ENCODE results near the gene SYNPO2. TPM values are rescaled to one million over a fixed set of nuclear protein-coding genes. Genes with fewer than 3 reads are reported as not detected.

Gene SYNPO2
- total and polyA plus RNA-seq, 2 of the 8 experiments (the other 6 are each of a cell fraction or from before 2014, with no cell fraction given): 0.50 to 4.2 TPM

- H3K23me2 ChIP-seq (ENCODE audit: low read depth, low read length): no peaks in the 10 kb centered on the region
- H2AK5ac ChIP-seq (ENCODE audit: low read depth, low read length): no peak overlapping the region
- peak; percentile 78 for FAIRE-seq
- no peak overlapping the region for H3K27ac ChIP-seq (ENCODE audit: low read depth, low read length)
- H3K4me2 ChIP-seq (ENCODE audit: insufficient read depth in 1 of 2, low read depth in 2 of 2, low read length in 2 of 2): no peak overlapping the region
- ChIA-PET CTCF (ENCODE audit: partially characterized antibody) (interaction anchor here (0.6 to 4.8 kb wide), 38 partner anchors 9 to 281 kb away, joined by 3 to 42 read pairs (median 4); partner anchors contain the start of gene USP53), POLR2A (ENCODE audit: partially characterized antibody) (interaction anchor here (0.9 to 1.4 kb wide), 3 partner anchors 8 to 173 kb away, joined by 4 read pairs; partner anchors contain the start of gene USP53)
- no peak overlapping the region for H3K18ac ChIP-seq (ENCODE audit: extremely low read depth, low read length)
- H3K4me3 ChIP-seq (ENCODE audit: extremely low read depth in 1 of 4, insufficient read depth in 2 of 4, low read depth in 3 of 4, low read length in 4 of 4): peak overlapping the region in 1 of 4 experiments; percentile 17; a peak in 1 of 8 replicates
- H2BK120ac ChIP-seq (replicated peaks; ENCODE audit: low read depth, low read length): no peak overlapping the region
- H4K5ac ChIP-seq (ENCODE audit: insufficient read length, low read depth, low read length): no peak overlapping the region
- TF ChIP-seq RAD21 (IDR thresholded peaks at IDR 0.05 in 1 of 2, conservative IDR thresholded peaks at IDR 0.05 in 1 of 2; ENCODE audit: low read depth in 2 of 2, low read length in 2 of 2) (peak; percentile 24 to 36; a peak in 3 of 4 replicates), SP1 (IDR thresholded peaks at IDR 0.05; ENCODE audit: low read depth, low read length) (peak; percentile 57; the same call in 1 of the 2 replicates), FOSL1 (IDR thresholded peaks at IDR 0.05; ENCODE audit: insufficient read depth, low read depth, low read length) (peak; percentile 85), CTCF (IDR thresholded peaks at IDR 0.05; ENCODE audit: control extremely low read depth in 1 of 3, insufficient read depth in 1 of 3, low read depth in 1 of 3, low read length in 3 of 3) (peak; percentile 34 to 49 (median 49)), POLR2AphosphoS5 (IDR thresholded peaks at IDR 0.05; ENCODE audit: low read depth, low read length) (no peak), ASH2L (IDR thresholded peaks at IDR 0.05; ENCODE audit: low read length) (no peak)
- no peak overlapping the region for H2BK5ac ChIP-seq (ENCODE audit: low read depth, low read length)
- no peaks in the 10 kb centered on the region for H4K20me1 ChIP-seq (replicated peaks in 1 of 2; ENCODE audit: control insufficient read depth in 1 of 2, insufficient read depth in 2 of 2, low read length in 2 of 2)
- no peak overlapping the region for H3K14ac ChIP-seq (ENCODE audit: insufficient read length)
- H4K8ac ChIP-seq (ENCODE audit: extremely low read depth, insufficient read depth, low read length): no peak overlapping the region
- no peak overlapping the region for H3K9ac ChIP-seq (replicated peaks in 1 of 4; ENCODE audit: extremely low read depth in 1 of 4, low read depth in 3 of 4, low read length in 3 of 4)
- H2BK12ac ChIP-seq (ENCODE audit: low read depth, low read length): no peak overlapping the region
- no peak overlapping the region for H2AFZ ChIP-seq (ENCODE audit: low read length)
- no peaks in the 10 kb centered on the region for H3K36me3 ChIP-seq (ENCODE audit: control insufficient read depth in 2 of 4, insufficient read depth in 4 of 4, low read length in 3 of 4)
- WGBS, 2 experiments (ENCODE audit: extremely low coverage in 1 of 2, insufficient coverage in 1 of 2, insufficient read length in 1 of 2, insufficient replicate concordance in 2 of 2, low coverage in 1 of 2, low lambda C conversion rate in 2 of 2, missing lambda C conversion rate in 1 of 2): 8% methylated on average over 4 of the region's 4 CpGs; no CpG with 5 or more reads in 1 of the 2 experiments
- H3K56ac ChIP-seq (replicated peaks; ENCODE audit: insufficient read length, low read depth, low read length): no peak overlapping the region
- no peaks in the 10 kb centered on the region for H3K27me3 ChIP-seq (replicated peaks in 1 of 4; ENCODE audit: control insufficient read depth in 3 of 4, extremely low read depth in 1 of 4, insufficient read depth in 3 of 4, low read length in 3 of 4)
- no peak overlapping the region for H3K4ac ChIP-seq (replicated peaks; ENCODE audit: insufficient read length, low read depth, low read length)
- no peak overlapping the region for H3K23ac ChIP-seq (ENCODE audit: insufficient read length)
- no peaks in the 10 kb centered on the region for H3K9me3 ChIP-seq (ENCODE audit: insufficient read depth in 2 of 2, low read depth in 1 of 2, low read length in 1 of 2)
- H3K79me1 ChIP-seq (ENCODE audit: low read depth, low read length): no peaks in the 10 kb centered on the region
- H3K4me1 ChIP-seq (replicated peaks in 1 of 4; ENCODE audit: control insufficient read depth in 3 of 4, insufficient read depth in 4 of 4, low read length in 3 of 4): peaks cover 0 to 7% (median 1%) of the 10 kb centered on the region in 4 experiments; a peak in 6 of 7 replicates
- no peaks in the 10 kb centered on the region for H3K79me2 ChIP-seq (ENCODE audit: control insufficient read depth in 1 of 2, insufficient read depth in 2 of 2, low read length in 2 of 2)
- H2BK20ac ChIP-seq (ENCODE audit: low read length): no peak overlapping the region
- DNase-seq (ENCODE audit: low read depth in 1 of 2, low spot score in 2 of 2): no peak
- no peak overlapping the region for H2BK15ac ChIP-seq (ENCODE audit: low read length)
- H4K91ac ChIP-seq (replicated peaks; ENCODE audit: insufficient read length, low read length): no peak overlapping the region
Measured at GRCh38 chr4:119039779-119040178, 151.1 kb downstream of the SYNPO2 start.

All from H1 (cell line).